Prostate gland (tissue), 2 donors: ENCODE measurements around the gene RCVRN. TPM values are rescaled to one million over a fixed set of nuclear protein-coding genes. Genes with fewer than 3 reads are reported as not detected.

ENCODE experiments used
- DNase-seq: peaks from one replicate; pipeline ENCODE4 v3.0.0-alpha.2; 2019; ENCODE audit warnings: low spot score
- H3K27ac ChIP-seq, 2 donors: fragments of 200-600 bp; sonication (generic); 2 replicates each; pipeline ENCODE4 v1.5.1; 2017 to 2019
- H3K27me3 ChIP-seq: fragments of 200-600 bp; sonication (generic); replicated peaks from 2 replicates; pipeline ENCODE4 v1.5.1; 2019; ENCODE audit not compliant: insufficient read depth
- H3K36me3 ChIP-seq, 2 donors: fragments of 200-600 bp; sonication (generic); 1 replicate in 1 of 2; 2 replicates in 1 of 2; pipeline versions ENCODE4 v1.5.1 to v1.8.1; 2017 to 2019
- H3K4me1 ChIP-seq: fragments of 200-600 bp; sonication (generic); replicated peaks from 2 replicates; pipeline ENCODE4 v1.5.1; 2019
- H3K4me3 ChIP-seq, 2 donors: fragments of 200-600 bp; sonication (generic); 2 replicates each; pipeline ENCODE4 v1.5.1; 2017 to 2019
- H3K9me3 ChIP-seq: fragments of 200-600 bp; sonication (generic); 2 replicates; pipeline ENCODE4 v1.5.1; 2017
- CTCF ChIP-seq, 4 experiments: fragments of 200-600 bp in 2 of 4; fragments of 450-650 bp in 2 of 4; sonication (generic) in 2 of 4; IDR thresholded peaks; 1 replicate in 3 of 4; 2 replicates in 1 of 4; pipeline ENCODE4 v1.5.1; 2016 to 2019; ENCODE audit warnings: antibody characterized with exemption in 4 of 4, mild to moderate bottlenecking in 2 of 4, moderate library complexity in 2 of 4
- POLR2A ChIP-seq: fragments of 450-650 bp; IDR thresholded peaks from one replicate; pipeline ENCODE4 v1.6.1; 2016; ENCODE audit warnings: antibody characterized with exemption, mild to moderate bottlenecking
- POLR2AphosphoS5 ChIP-seq: sonication (generic); formaldehyde crosslinking; IDR thresholded peaks from one replicate; pipeline ENCODE4 v1.6.1; 2017; ENCODE audit warnings: antibody characterized with exemption
- WGBS: methylation state at CpG from one replicate; pipeline ENCODE4 v1.1.5; 2018; 5-methylcytosine and 5-hydroxymethylcytosine counted together
- intact Hi-C: fragments of 100-400 bp; cut with DNase I; formaldehyde crosslinking; loops from one replicate; pipeline ENCODE4 v1.14.2; 2022
- total RNA-seq, 2 donors: library from RNA; depleted of rRNA; stranded (reverse); fragments of >200 nt; gene quantifications; one replicate each; pipeline ENCODE4 v1.1.0, GENCODE V29; 2016

The RCVRN gene
- total RNA-seq, 2 donors from 2014 or later, result 0.23 TPM; not detected in 1

DNA sequence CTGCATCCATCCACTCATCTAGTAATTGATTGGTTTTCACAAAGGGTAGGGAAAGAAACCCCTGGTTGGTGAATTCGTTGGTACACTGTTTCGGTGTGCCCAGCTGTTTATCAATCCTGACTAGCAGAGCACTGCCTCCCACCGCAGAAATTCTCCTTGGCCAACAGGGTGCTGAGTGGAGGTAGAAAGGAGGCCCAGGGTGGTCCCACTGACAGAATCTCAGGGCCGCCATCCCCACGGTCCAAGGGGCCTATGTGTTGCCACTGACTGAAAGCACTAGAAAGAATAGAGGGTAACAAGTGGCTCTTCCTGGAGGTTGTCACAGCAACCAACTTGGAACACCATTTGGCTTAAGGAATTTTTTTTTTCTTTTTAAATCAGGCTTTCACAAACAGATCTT is 8.4 kb upstream of the RCVRN start:
- TF ChIP-seq POLR2AphosphoS5 (no peak), POLR2A (no peak), CTCF (IDR thresholded peaks at IDR 0.05) (no peak)
- Histone ChIP-seq H3K4me3 (no peak overlapping the region), H3K4me1 (no peaks in the 10 kb centered on the region), H3K9me3 (no peaks in the 10 kb centered on the region), H3K27ac (no peak overlapping the region), H3K36me3 (no peaks in the 10 kb centered on the region), H3K27me3 (no peaks in the 10 kb centered on the region)
- intact Hi-C loops, result no loop called here
- DNase-seq, result no peak
- 96% methylated on average over 5 of the region's 5 CpGs for WGBS

GRCh38 chr17:9912121-9913099 is 7.3 kb upstream of the RCVRN start:
- Histone ChIP-seq H3K36me3 (no peaks in the 10 kb centered on the region), H3K27ac (no peak overlapping the region), H3K9me3 (no peaks in the 10 kb centered on the region), H3K4me3 (no peak overlapping the region), H3K27me3 (no peaks in the 10 kb centered on the region), H3K4me1 (no peaks in the 10 kb centered on the region)
- no peak for DNase-seq
- WGBS, result 69% methylated on average over 18 of the region's 18 CpGs
- intact Hi-C loops, result no loop called here
- no peak for TF ChIP-seq CTCF (IDR thresholded peaks at IDR 0.05)
- TF ChIP-seq POLR2A, result no peak
- no peak for TF ChIP-seq POLR2AphosphoS5

GRCh38 chr17:9911089-9911488 is 6.0 kb upstream of the RCVRN start:
- WGBS, result 81% methylated on average over 12 of the region's 12 CpGs

GRCh38 chr17:9908649-9909042 is 3.6 kb upstream of the RCVRN start:
- Histone ChIP-seq H3K4me3 (no peak overlapping the region), H3K27me3 (no peaks in the 10 kb centered on the region), H3K4me1 (no peaks in the 10 kb centered on the region), H3K9me3 (no peaks in the 10 kb centered on the region), H3K27ac (no peak overlapping the region), H3K36me3 (no peaks in the 10 kb centered on the region)
- 70% methylated on average over 7 of the region's 7 CpGs for WGBS
- intact Hi-C loops, result loop anchor here (10.0 kb wide), 1 partner anchor 174 kb away; no protein-coding TSS in a partner anchor
- no peak for DNase-seq
- no peak for TF ChIP-seq POLR2AphosphoS5
- no peak for TF ChIP-seq CTCF (IDR thresholded peaks at IDR 0.05)
- TF ChIP-seq POLR2A, result no peak

More at GRCh38 chr17:9911089-9911488, 6.0 kb upstream of the RCVRN start:
- Histone ChIP-seq H3K4me3 (no peak overlapping the region), H3K4me1 (no peaks in the 10 kb centered on the region), H3K9me3 (no peaks in the 10 kb centered on the region), H3K27ac (no peak overlapping the region), H3K36me3 (no peaks in the 10 kb centered on the region), H3K27me3 (no peaks in the 10 kb centered on the region)
- TF ChIP-seq POLR2AphosphoS5, result no peak
- no peak for TF ChIP-seq POLR2A
- no peak for DNase-seq
- intact Hi-C loops, result no loop called here

GRCh38 chr17:9907883-9908648 is 3.0 kb upstream of the RCVRN start:
- no peak overlapping the region for H3K4me3 ChIP-seq
- no peak overlapping the region for H3K27ac ChIP-seq
- WGBS, result 58% methylated on average over 12 of the region's 12 CpGs
- intact Hi-C loops, result loop anchor here (10.0 kb wide), 1 partner anchor 173 kb away; no protein-coding TSS in a partner anchor
- no peaks in the 10 kb centered on the region for H3K27me3 ChIP-seq
- no peaks in the 10 kb centered on the region for H3K36me3 ChIP-seq
- H3K9me3 ChIP-seq, result no peaks in the 10 kb centered on the region
- TF ChIP-seq CTCF (IDR thresholded peaks at IDR 0.05) (no peak), POLR2A (no peak), POLR2AphosphoS5 (no peak)
- no peaks in the 10 kb centered on the region for H3K4me1 ChIP-seq
- DNase-seq, result no peak
